H1 (cell line): ENCODE results near the gene FTCDNL1. TPM values are rescaled to one million over a fixed set of nuclear protein-coding genes. Genes with fewer than 3 reads are reported as not detected.

ENCODE experiments used
- CTCF ChIA-PET: fragments of 300-600 bp; sonication (Branson Sonifier 250); formaldehyde crosslinking; loops from one replicate; lab custom pipeline; 2021; ENCODE audit not compliant: partially characterized antibody; lab: Charles Lee
- POLR2A ChIA-PET: fragments of 300-600 bp; sonication (Branson Sonifier 250); formaldehyde crosslinking; loops from one replicate; lab custom pipeline; 2021; ENCODE audit warnings: inconsistent platforms; ENCODE audit not compliant: partially characterized antibody; lab: Charles Lee
- DNase-seq, 2 experiments: peaks; one replicate each; pipeline versions ENCODE4 v3.0.0 to v3.0.0-alpha.2; 2010 to 2022; ENCODE audit warnings: low spot score in 2 of 2, low read depth in 1 of 2, mixed read lengths in 1 of 2
- FAIRE-seq: peaks from 2 replicates; lab custom pipeline; 2011; peaks lifted over from hg19 to GRCh38; lab: Jason Lieb, UNC
- H2AFZ ChIP-seq: 2 replicates; pipeline ENCODE4 v1.8.1; 2012; ENCODE audit warnings: low read length, inconsistent platforms
- H2AK5ac ChIP-seq: 2 replicates; pipeline ENCODE4 v1.6.1; 2013; ENCODE audit warnings: low read depth, low read length
- H2BK120ac ChIP-seq: replicated peaks from 2 replicates; pipeline ENCODE3; 2013; ENCODE audit warnings: low read depth, low read length, inconsistent platforms
- H2BK12ac ChIP-seq: 2 replicates; pipeline ENCODE4 v1.6.1; 2013; ENCODE audit warnings: low read depth, low read length
- H2BK15ac ChIP-seq: 2 replicates; pipeline ENCODE4 v1.6.1; 2013; ENCODE audit warnings: low read length
- H2BK20ac ChIP-seq: 2 replicates; pipeline ENCODE4 v1.6.1; 2013; ENCODE audit warnings: low read length
- H2BK5ac ChIP-seq: 2 replicates; pipeline ENCODE4 v1.6.1; 2013; ENCODE audit warnings: low read depth, low read length
- H3K14ac ChIP-seq: 2 replicates; pipeline ENCODE4 v1.6.1; 2013; ENCODE audit warnings: inconsistent platforms; ENCODE audit not compliant: insufficient read length
- H3K18ac ChIP-seq: 2 replicates; pipeline ENCODE4 v1.6.1; 2013; ENCODE audit warnings: low read length; ENCODE audit errors: extremely low read depth
- H3K23ac ChIP-seq: 2 replicates; pipeline ENCODE4 v1.6.1; 2013; ENCODE audit warnings: inconsistent platforms; ENCODE audit not compliant: insufficient read length
- H3K23me2 ChIP-seq: 2 replicates; pipeline ENCODE4 v1.6.1; 2013; ENCODE audit warnings: low read depth, low read length
- H3K27ac ChIP-seq: 2 replicates; pipeline ENCODE4 v1.6.1; 2011; ENCODE audit warnings: low read depth, low read length, inconsistent platforms
- H3K27me3 ChIP-seq, 4 experiments: replicated peaks in 1 of 4; 1 replicate in 1 of 4; 2 replicates in 3 of 4; pipeline versions ENCODE4 v1.6.1 to v1.8.1; 2011 to 2013; ENCODE audit warnings: low read length in 3 of 4, mild to moderate bottlenecking in 3 of 4, inconsistent platforms in 2 of 4, mixed read lengths in 2 of 4, moderate library complexity in 1 of 4; ENCODE audit not compliant: control insufficient read depth in 3 of 4, insufficient read depth in 3 of 4; ENCODE audit errors: extremely low read depth in 1 of 4
- H3K36me3 ChIP-seq, 4 experiments: 2 replicates each; pipeline versions ENCODE4 v1.6.1 to v1.8.1; 2011 to 2013; ENCODE audit warnings: mild to moderate bottlenecking in 4 of 4, low read length in 3 of 4, moderate library complexity in 2 of 4, control low read depth in 1 of 4, inconsistent platforms in 1 of 4; ENCODE audit not compliant: insufficient read depth in 4 of 4, control insufficient read depth in 2 of 4
- H3K4ac ChIP-seq: replicated peaks from 2 replicates; pipeline ENCODE3; 2013; ENCODE audit warnings: low read length, low read depth, mixed read lengths, inconsistent platforms; ENCODE audit not compliant: insufficient read length
- H3K4me1 ChIP-seq, 4 experiments: replicated peaks in 1 of 4; 1 replicate in 1 of 4; 2 replicates in 3 of 4; pipeline versions ENCODE4 v1.6.1 to v1.8.1; 2011 to 2013; ENCODE audit warnings: low read length in 3 of 4, inconsistent platforms in 2 of 4, mixed read lengths in 1 of 4; ENCODE audit not compliant: insufficient read depth in 4 of 4, control insufficient read depth in 3 of 4
- H3K4me2 ChIP-seq, 2 experiments: 2 replicates each; pipeline versions ENCODE4 v1.6.1 to v1.8.1; 2011 to 2013; ENCODE audit warnings: low read depth in 2 of 2, low read length in 2 of 2, control low read depth in 1 of 2, inconsistent platforms in 1 of 2, mild to moderate bottlenecking in 1 of 2; ENCODE audit not compliant: insufficient read depth in 1 of 2
- H3K4me3 ChIP-seq, 4 experiments: fragments of 200-600, 300-600 bp in 1 of 4; sonication (generic), shearing (Covaris generic), sonication (Bioruptor Twin) in 1 of 4; 2 replicates each; pipeline versions ENCODE4 v1.5.1 to v1.8.1; 2011 to 2016; ENCODE audit warnings: low read length in 4 of 4, low read depth in 3 of 4, control low read depth in 2 of 4, inconsistent platforms in 2 of 4, mild to moderate bottlenecking in 2 of 4, mixed read lengths in 1 of 4, moderate library complexity in 1 of 4; ENCODE audit not compliant: insufficient read depth in 2 of 4; ENCODE audit errors: extremely low read depth in 1 of 4
- H3K56ac ChIP-seq: replicated peaks from 2 replicates; pipeline ENCODE3; 2013; ENCODE audit warnings: low read depth, mild to moderate bottlenecking, mixed read lengths, low read length, inconsistent platforms; ENCODE audit not compliant: insufficient read length
- H3K79me1 ChIP-seq: 2 replicates; pipeline ENCODE4 v1.6.1; 2013; ENCODE audit warnings: low read depth, low read length, control low read depth
- H3K79me2 ChIP-seq, 2 experiments: 2 replicates each; pipeline versions ENCODE4 v1.6.1 to v1.8.1; 2012 to 2013; ENCODE audit warnings: low read length in 2 of 2, mild to moderate bottlenecking in 2 of 2, inconsistent platforms in 1 of 2; ENCODE audit not compliant: insufficient read depth in 2 of 2, control insufficient read depth in 1 of 2
- H3K9ac ChIP-seq, 4 experiments: replicated peaks in 1 of 4; 1 replicate in 1 of 4; 2 replicates in 3 of 4; pipeline versions ENCODE4 v1.6.1 to v1.8.1; 2011 to 2013; ENCODE audit warnings: low read depth in 3 of 4, low read length in 3 of 4, control low read depth in 2 of 4, mild to moderate bottlenecking in 2 of 4, moderate library complexity in 2 of 4, inconsistent platforms in 1 of 4; ENCODE audit errors: extremely low read depth in 1 of 4
- H3K9me3 ChIP-seq, 2 experiments: 2 replicates each; pipeline versions ENCODE4 v1.6.1 to v1.8.1; 2012 to 2013; ENCODE audit warnings: mild to moderate bottlenecking in 2 of 2, moderate library complexity in 2 of 2, control low read depth in 1 of 2, inconsistent platforms in 1 of 2, low read depth in 1 of 2, low read length in 1 of 2, mixed read lengths in 1 of 2; ENCODE audit not compliant: insufficient read depth in 2 of 2
- H4K20me1 ChIP-seq, 2 experiments: replicated peaks in 1 of 2; 2 replicates each; pipeline versions ENCODE3 to v1.8.1; 2011 to 2013; ENCODE audit warnings: inconsistent platforms in 2 of 2, low read length in 2 of 2, mild to moderate bottlenecking in 1 of 2; ENCODE audit not compliant: insufficient read depth in 2 of 2, control insufficient read depth in 1 of 2
- H4K5ac ChIP-seq: 2 replicates; pipeline ENCODE4 v1.6.1; 2013; ENCODE audit warnings: low read length, low read depth, mixed read lengths, inconsistent platforms; ENCODE audit not compliant: insufficient read length
- H4K8ac ChIP-seq: 2 replicates; pipeline ENCODE4 v1.8.0; 2013; ENCODE audit warnings: mild to moderate bottlenecking, moderate library complexity, low read length, inconsistent platforms; ENCODE audit not compliant: insufficient read depth; ENCODE audit errors: extremely low read depth
- H4K91ac ChIP-seq: replicated peaks from 2 replicates; pipeline ENCODE3; 2013; ENCODE audit warnings: low read length, mixed read lengths, inconsistent platforms; ENCODE audit not compliant: insufficient read length
- ATF2 ChIP-seq: IDR thresholded peaks from 2 replicates; pipeline ENCODE4 v1.6.1; 2012; ENCODE audit warnings: low read length, inconsistent platforms
- CBX5 ChIP-seq: fragments of 300-800, 300-1000 bp; sonication (generic); IDR thresholded peaks from 2 replicates; pipeline ENCODE4 v1.7.1; 2016; ENCODE audit warnings: antibody characterized with exemption, low read length, low read depth
- FOSL1 ChIP-seq: IDR thresholded peaks from 2 replicates; pipeline ENCODE4 v1.6.1; 2011; ENCODE audit warnings: mild to moderate bottlenecking, low read depth, low read length, moderate library complexity; ENCODE audit not compliant: insufficient read depth
- GABPA ChIP-seq: IDR thresholded peaks from 2 replicates; pipeline ENCODE4 v1.6.1; 2011; ENCODE audit warnings: mild to moderate bottlenecking, low read length, moderate library complexity, borderline replicate concordance; ENCODE audit not compliant: insufficient read depth
- KDM4A ChIP-seq: IDR thresholded peaks from one replicate; pipeline ENCODE4 v1.7.1; 2012; ENCODE audit warnings: low read depth, mild to moderate bottlenecking, moderate library complexity, low read length, inconsistent platforms; ENCODE audit not compliant: severe bottlenecking
- PHF8 ChIP-seq: fragments of 200-600 bp; sonication (generic); conservative IDR thresholded peaks from 2 replicates; pipeline ENCODE4 v1.7.1; 2012; ENCODE audit warnings: low read depth, mild to moderate bottlenecking, inconsistent platforms, low read length, moderate library complexity
- POLR2A ChIP-seq, 2 experiments: IDR thresholded peaks; 1 replicate in 1 of 2; 2 replicates in 1 of 2; pipeline ENCODE4 v1.6.1; 2011; ENCODE audit warnings: low read depth in 2 of 2, low read length in 2 of 2, mild to moderate bottlenecking in 2 of 2; ENCODE audit errors: control extremely low read depth in 1 of 2
- POLR2AphosphoS5 ChIP-seq: IDR thresholded peaks from 2 replicates; pipeline ENCODE4 v1.6.1; 2011; ENCODE audit warnings: low read depth, low read length
- RNF2 ChIP-seq: fragments of 200-900, 300-1000 bp; sonication (generic); IDR thresholded peaks from 2 replicates; pipeline ENCODE4 v1.7.1; 2016; ENCODE audit warnings: borderline replicate concordance, low read depth, mild to moderate bottlenecking, antibody characterized with exemption, low read length; ENCODE audit not compliant: poor library complexity, severe bottlenecking; ENCODE audit errors: missing control alignments
- SIRT6 ChIP-seq: IDR thresholded peaks from one replicate; pipeline ENCODE4 v1.7.1; 2012; ENCODE audit warnings: low read length, inconsistent platforms
- WGBS, 2 experiments: shearing (Covaris generic) in 1 of 2; methylation state at CpG; one replicate each; pipeline versions ENCODE4 v1.1.6 to v1.1.7; 2013 to 2015; ENCODE audit warnings: low lambda C conversion rate in 2 of 2, mixed read lengths in 2 of 2, inconsistent platforms in 1 of 2, low coverage in 1 of 2, missing lambda C conversion rate in 1 of 2; ENCODE audit not compliant: insufficient replicate concordance in 2 of 2, insufficient coverage in 1 of 2, insufficient read length in 1 of 2; ENCODE audit errors: extremely low coverage in 1 of 2, missing lambda C conversion rate in 1 of 2; 5-methylcytosine and 5-hydroxymethylcytosine counted together
- polyA plus RNA-seq, 7 experiments: library from polyadenylated mRNA; depleted of rRNA in 3 of 7; stranded (reverse) in 5 of 7; unstranded in 2 of 7; fragments of >200 nt in 5 of 7; fragments of 200-250 nt in 2 of 7; gene quantifications; 1 replicate in 5 of 7; 2 replicates in 1 of 7; 4 replicates in 1 of 7; pipeline versions ENCODE4 v1.2.1 to v1.2.3, GENCODE V29; 2011 to 2013; ENCODE audit warnings: missing spikeins in 2 of 7, mixed read lengths in 2 of 7
- total RNA-seq: library from RNA; stranded (reverse); fragmentation: NEBNext Ultra II Directional; extraction: Animal tissue kit (Norgen Biotek cat#: 25700); gene quantifications from 2 replicates; pipeline ENCODE4 v1.2.1, GENCODE V29; 2021
- TF ChIP-seq, protein P1 (sequence below): IDR thresholded peaks from 2 replicates; pipeline ENCODE4 v1.6.1; 2011; ENCODE audit warnings: low read depth, mild to moderate bottlenecking, low read length; ENCODE audit not compliant: insufficient read depth

FTCDNL1 gene
- total and polyA plus RNA-seq, 2 of the 8 experiments (the other 6 are each of a cell fraction or from before 2014, with no cell fraction given) = 0.41 to 0.97 TPM

GRCh38 chr2:199855812-199856211 is 4.8 kb upstream of the FTCDNL1 start:
- H3K27ac ChIP-seq = no peak overlapping the region
- H2BK20ac ChIP-seq = no peak overlapping the region
- H4K91ac ChIP-seq = no peak overlapping the region
- H3K23me2 ChIP-seq = no peaks in the 10 kb centered on the region; the same call in 1 of the 2 replicates
- WGBS, 2 experiments = 47% methylated on average over 4 of the region's 4 CpGs; no CpG with 5 or more reads in 1 of the 2 experiments
- H3K18ac ChIP-seq = no peak overlapping the region
- no peak overlapping the region for H2AK5ac ChIP-seq
- H3K79me2 ChIP-seq = no peaks in the 10 kb centered on the region
- no peak overlapping the region for H2AFZ ChIP-seq
- no peak overlapping the region for H4K5ac ChIP-seq
- no peaks in the 10 kb centered on the region for H3K36me3 ChIP-seq
- peak overlapping the region; percentile 7 to 30; a peak in 1 of 4 replicates for H3K4me2 ChIP-seq
- no peak overlapping the region for H4K8ac ChIP-seq
- FAIRE-seq (no peak), DNase-seq (no peak)
- no peak overlapping the region for H3K56ac ChIP-seq
- H3K9me3 ChIP-seq = no peaks in the 10 kb centered on the region
- POLR2A ChIA-PET = interaction anchor here (0.8 to 1.2 kb wide), 3 partner anchors 56 to 167 kb away, joined by 3 to 4 read pairs (median 3); no protein-coding TSS in a partner anchor
- no peak overlapping the region for H3K9ac ChIP-seq
- H3K4me1 ChIP-seq = peaks cover 0 to 9% (median 3%) of the 10 kb centered on the region in 4 experiments; a peak in 2 of 7 replicates
- H3K23ac ChIP-seq = no peak overlapping the region
- no peaks in the 10 kb centered on the region for H4K20me1 ChIP-seq
- no peak overlapping the region for H2BK12ac ChIP-seq
- no peak overlapping the region for H2BK120ac ChIP-seq
- no peaks in the 10 kb centered on the region for H3K79me1 ChIP-seq
- H3K14ac ChIP-seq = no peak overlapping the region
- H3K4ac ChIP-seq = no peak overlapping the region
- CTCF ChIA-PET = interaction anchor here (0.6 to 2.9 kb wide), 9 partner anchors 8 to 1493 kb away, joined by 3 to 14 read pairs (median 4); no protein-coding TSS in a partner anchor
- no peak overlapping the region for H2BK5ac ChIP-seq
- no peak overlapping the region for H2BK15ac ChIP-seq
- H3K4me3 ChIP-seq = no peak overlapping the region
- no peaks in the 10 kb centered on the region for H3K27me3 ChIP-seq
- TF ChIP-seq POLR2AphosphoS5 (no peak), FOSL1 (no peak), RNF2 (no peak), PHF8 (no peak), KDM4A (no peak), ATF2 (no peak), GABPA (no peak), CBX5 (no peak), SIRT6 (no peak), POLR2A (IDR thresholded peaks at IDR 0.05; ENCODE audit: control extremely low read depth in 1 of 2, low read depth in 2 of 2, low read length in 2 of 2) (no peak)
- TF ChIP-seq, protein P1, sequence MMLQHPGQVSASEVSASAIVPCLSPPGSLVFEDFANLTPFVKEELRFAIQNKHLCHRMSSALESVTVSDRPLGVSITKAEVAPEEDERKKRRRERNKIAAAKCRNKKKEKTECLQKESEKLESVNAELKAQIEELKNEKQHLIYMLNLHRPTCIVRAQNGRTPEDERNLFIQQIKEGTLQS = no peak
